GM12872 (cell line): ENCODE data around the gene SLC16A12.

Experiments
- TF ChIP-seq, protein P1 (sequence below): IDR thresholded peaks from 3 replicates; pipeline ENCODE4 v1.5.1; 2011; ENCODE audit warnings: low read depth, mild to moderate bottlenecking, low read length, moderate library complexity; ENCODE audit not compliant: insufficient read depth

The SLC16A12 gene

DNA sequence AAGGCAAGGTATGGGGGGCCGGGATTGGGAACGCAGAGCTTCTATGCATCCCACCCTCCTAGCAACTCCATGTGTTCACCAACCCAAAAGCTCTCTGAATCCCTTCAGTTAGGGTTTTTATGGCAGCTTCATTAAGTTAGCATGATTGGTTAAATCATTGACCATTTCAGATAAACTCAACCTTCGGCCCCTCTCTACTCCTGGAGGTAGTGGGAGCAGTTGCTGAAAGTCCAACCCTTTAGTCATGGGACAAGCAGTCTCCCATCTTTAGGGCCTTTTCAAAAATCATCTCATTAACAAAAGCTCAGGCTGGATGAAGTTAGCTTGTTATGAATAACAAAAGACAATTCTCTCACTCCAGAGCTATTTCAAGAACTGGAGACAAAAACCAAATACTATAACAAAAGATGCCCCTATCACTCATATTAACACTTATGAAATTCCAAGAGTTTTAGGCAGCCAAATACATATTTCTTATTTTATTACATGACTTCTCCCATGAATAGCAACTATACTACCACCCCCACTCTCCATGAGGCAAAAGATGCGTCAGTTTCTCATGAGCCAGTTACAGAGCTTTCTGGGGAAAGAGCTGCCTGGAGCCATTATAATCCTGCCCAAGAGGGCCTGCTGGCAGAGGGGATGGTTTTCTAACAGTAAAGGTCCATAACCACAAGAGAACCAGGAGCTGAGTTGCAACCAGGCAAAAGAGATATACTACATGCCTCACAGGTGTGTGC is 44.6 kb downstream of the SLC16A12 start:
- TF ChIP-seq, protein P1, sequence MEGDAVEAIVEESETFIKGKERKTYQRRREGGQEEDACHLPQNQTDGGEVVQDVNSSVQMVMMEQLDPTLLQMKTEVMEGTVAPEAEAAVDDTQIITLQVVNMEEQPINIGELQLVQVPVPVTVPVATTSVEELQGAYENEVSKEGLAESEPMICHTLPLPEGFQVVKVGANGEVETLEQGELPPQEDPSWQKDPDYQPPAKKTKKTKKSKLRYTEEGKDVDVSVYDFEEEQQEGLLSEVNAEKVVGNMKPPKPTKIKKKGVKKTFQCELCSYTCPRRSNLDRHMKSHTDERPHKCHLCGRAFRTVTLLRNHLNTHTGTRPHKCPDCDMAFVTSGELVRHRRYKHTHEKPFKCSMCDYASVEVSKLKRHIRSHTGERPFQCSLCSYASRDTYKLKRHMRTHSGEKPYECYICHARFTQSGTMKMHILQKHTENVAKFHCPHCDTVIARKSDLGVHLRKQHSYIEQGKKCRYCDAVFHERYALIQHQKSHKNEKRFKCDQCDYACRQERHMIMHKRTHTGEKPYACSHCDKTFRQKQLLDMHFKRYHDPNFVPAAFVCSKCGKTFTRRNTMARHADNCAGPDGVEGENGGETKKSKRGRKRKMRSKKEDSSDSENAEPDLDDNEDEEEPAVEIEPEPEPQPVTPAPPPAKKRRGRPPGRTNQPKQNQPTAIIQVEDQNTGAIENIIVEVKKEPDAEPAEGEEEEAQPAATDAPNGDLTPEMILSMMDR: no peak

DNA sequence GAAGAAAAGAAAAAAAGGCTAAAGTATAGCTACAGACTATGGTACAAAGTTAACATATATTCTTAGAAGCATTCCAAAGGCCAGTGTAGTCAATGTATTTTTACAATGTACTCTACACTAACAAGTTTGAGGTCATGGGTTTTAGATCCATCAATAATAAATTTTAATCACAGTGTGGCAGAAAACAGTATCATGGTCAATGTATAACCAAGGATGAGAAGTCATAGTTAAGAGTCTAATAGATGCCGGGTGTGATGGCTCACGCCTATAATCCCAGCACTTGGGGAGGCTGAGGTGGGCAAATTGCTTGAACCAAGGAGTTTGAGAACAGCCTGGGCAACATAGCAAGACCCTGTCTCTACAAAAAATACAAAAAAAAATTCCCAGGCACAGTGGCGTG is 53.1 kb downstream of the SLC16A12 start:
- TF ChIP-seq, protein P1: no peak

DNA sequence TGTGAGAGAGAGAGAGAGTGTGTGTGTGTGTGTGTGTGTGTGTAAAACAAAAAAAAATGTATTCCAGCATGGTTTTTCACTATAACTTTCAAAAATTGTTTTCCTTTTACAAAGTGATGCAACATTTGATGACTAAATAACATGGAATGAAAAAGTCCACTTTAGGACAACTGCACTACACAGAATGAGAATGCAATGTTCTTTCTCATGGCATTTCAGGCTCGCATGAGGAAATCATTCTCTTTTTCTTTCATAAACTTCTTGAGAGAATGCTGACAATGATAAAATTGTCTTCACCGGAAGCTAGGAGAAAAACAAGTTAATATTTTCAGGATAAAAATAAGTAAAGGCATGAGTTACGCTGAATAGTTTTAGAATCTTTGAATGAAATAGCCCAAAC is 53.7 kb downstream of the SLC16A12 start:
- TF ChIP-seq, protein P1: no peak

DNA sequence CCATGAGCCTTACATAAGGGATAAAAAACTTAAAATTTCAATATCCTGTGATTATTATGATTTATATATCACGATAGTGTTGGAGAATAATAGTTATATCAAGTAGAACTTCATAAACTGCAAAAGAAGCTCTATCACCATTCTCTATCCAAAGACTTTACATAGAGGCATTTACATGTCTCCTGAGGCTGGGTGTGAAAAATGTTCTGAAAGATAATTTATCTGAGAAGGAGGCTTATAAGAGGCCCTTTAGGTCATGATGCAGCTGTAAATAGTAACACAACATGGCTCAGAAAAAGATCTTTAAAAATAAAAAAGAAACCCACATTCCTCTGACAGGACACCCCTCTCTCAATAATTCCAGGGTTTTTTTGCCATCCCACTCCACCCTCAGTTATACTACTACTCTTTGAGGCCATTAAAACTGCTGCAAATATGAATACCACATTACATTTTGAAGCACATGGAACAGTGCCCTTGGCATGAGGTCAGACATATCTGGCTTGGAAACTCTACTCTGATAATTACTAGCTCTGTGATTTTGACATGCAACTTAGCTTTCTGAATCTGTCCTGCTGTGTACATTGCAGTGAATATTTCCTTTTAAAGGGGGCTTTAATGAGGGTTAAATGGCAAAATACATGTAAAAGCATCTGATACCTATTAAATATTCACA is 55.5 kb downstream of the SLC16A12 start:
- TF ChIP-seq, protein P1: no peak

DNA sequence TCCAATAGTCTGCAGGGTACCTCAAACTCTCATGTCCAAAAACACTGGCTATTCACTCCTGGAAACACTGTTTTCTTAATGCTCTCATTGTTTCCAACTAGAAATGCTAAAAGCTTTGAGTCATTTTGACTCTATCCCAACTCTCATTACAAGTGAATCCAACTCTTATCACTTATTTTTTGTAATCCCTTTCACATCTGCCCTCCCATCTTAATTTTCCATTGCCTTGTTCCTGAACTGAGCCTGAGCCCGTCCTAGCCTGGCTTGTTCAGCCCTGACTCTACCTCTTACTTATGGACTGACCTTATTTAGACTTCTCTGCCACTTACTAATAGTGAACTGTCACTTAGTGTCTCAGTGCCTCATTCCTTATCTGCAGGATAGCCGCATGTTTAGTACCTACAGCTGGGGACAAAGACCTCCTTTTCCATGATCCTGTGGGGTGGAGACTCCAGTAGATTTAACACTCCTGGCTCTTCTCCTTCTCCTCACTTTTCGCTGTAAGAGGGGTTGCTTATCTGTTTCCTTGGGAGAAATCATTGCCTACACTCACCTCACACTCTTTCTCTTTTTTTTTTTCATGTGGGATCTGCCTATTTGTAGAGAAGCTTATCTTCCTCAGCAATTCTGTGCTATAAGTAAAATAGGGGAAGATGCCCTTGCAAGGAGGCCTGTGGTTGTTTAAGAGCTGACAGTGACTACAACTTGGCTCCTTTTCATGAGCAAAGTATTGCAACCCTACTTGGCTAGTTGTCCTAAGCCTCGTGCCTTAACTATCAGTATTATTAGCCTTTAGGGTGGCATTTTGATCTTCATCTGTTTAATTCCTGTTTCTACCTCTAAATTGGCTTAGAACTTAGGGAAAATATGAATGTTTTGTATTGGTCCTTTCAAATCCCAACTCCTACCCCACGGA is 56.4 kb downstream of the SLC16A12 start:
- TF ChIP-seq, protein P1: no peak

DNA sequence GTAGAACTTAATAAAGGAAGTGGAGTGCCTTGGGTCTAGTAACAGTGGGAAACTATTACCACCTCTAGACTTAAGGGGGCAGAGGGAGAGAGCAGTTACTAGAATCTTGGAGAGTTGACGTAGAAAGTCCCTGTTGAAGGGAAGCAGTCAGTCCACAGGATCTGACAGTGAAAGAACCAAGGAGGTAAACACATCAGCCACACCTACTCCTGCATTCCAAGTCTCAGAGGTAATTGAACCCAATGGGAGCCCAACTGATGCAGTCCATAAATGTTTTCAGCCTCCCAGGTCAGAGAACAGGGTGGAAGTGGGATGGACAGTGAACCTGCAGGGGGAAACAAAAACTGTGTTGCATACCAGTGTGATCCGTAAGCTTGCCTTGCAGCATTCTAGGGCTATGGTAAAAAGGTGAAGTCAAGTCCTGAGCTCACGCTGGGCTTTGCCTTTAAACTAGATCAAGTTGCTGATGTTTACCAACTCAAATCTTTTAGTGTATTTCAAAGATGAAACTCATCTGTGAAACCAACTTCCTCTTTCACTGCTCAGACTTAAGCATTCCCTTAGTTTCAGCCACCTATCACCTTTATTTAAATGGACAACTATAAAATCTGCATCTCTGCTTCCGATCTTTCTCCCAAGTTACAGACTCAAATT is 57.2 kb downstream of the SLC16A12 start:
- TF ChIP-seq, protein P1: no peak
